ENCODE measurements around the gene CANT1.

Gene CANT1

DNA sequence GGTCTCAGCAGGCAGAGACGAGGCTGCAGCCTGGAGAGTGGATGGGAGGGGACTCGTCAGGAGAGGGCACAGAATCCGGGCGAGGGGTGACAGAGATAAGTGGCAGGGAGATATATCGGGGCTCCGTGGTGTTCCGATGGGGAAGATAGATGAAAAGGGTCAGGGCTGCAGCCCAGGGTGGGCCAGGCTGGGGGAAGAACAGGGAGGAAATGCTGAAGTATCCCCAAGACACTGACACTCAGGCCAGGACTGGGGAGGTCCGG lies 32.0 kb downstream of the CANT1 start:
- H3K4me3 ChIP-seq (ENCODE audit: low read depth, low read length), result no peak overlapping the region
- no peak for DNase-seq (ENCODE audit: low read depth)
- TF ChIP-seq, protein P1, sequence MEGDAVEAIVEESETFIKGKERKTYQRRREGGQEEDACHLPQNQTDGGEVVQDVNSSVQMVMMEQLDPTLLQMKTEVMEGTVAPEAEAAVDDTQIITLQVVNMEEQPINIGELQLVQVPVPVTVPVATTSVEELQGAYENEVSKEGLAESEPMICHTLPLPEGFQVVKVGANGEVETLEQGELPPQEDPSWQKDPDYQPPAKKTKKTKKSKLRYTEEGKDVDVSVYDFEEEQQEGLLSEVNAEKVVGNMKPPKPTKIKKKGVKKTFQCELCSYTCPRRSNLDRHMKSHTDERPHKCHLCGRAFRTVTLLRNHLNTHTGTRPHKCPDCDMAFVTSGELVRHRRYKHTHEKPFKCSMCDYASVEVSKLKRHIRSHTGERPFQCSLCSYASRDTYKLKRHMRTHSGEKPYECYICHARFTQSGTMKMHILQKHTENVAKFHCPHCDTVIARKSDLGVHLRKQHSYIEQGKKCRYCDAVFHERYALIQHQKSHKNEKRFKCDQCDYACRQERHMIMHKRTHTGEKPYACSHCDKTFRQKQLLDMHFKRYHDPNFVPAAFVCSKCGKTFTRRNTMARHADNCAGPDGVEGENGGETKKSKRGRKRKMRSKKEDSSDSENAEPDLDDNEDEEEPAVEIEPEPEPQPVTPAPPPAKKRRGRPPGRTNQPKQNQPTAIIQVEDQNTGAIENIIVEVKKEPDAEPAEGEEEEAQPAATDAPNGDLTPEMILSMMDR (conservative IDR thresholded peaks at IDR 0.05; ENCODE audit: low read depth, low read length), result no peak

DNA sequence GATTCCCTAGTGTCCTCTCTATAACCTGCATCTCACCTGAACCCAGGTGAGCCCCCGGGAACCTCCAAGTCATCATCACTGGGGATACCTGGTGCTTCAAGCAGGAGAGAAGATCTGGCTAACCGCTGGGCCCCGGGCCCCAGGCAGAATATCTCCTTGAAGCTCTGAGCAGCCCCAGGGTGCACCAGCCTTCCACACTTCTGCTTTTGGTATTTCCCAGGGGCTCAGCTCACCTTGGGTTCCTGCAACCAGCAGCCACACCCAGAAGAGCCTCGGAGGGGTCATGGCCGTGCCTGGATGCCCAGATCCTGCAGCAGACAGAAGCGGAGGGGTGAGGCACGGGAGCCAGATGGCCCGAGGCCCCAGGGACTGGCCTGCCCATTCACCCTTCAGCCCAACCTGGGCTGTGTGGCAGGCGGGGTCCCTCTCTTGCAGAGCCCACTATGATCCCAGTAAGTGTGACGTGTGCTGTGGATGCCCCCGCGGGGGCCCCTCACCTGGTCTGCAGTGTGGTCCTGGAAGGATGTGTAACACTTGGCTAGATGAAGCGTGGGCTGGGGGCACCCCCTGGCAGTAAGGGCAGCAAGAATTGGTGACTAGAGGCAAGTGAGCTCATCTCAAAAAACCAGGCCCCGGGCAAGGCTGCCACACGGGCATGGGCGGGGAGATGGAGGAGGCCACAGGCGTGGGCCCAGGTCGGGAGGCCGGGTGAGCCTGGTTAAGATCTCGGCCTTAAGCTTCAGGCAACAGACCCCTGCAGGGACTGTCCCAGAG lies 32.5 kb downstream of the CANT1 start:
- TF ChIP-seq, protein P1 (conservative IDR thresholded peaks at IDR 0.05; ENCODE audit: low read depth, low read length), result no peak
- H3K4me3 ChIP-seq (ENCODE audit: low read depth, low read length), result no peak overlapping the region
- DNase-seq (ENCODE audit: low read depth), result no peak

DNA sequence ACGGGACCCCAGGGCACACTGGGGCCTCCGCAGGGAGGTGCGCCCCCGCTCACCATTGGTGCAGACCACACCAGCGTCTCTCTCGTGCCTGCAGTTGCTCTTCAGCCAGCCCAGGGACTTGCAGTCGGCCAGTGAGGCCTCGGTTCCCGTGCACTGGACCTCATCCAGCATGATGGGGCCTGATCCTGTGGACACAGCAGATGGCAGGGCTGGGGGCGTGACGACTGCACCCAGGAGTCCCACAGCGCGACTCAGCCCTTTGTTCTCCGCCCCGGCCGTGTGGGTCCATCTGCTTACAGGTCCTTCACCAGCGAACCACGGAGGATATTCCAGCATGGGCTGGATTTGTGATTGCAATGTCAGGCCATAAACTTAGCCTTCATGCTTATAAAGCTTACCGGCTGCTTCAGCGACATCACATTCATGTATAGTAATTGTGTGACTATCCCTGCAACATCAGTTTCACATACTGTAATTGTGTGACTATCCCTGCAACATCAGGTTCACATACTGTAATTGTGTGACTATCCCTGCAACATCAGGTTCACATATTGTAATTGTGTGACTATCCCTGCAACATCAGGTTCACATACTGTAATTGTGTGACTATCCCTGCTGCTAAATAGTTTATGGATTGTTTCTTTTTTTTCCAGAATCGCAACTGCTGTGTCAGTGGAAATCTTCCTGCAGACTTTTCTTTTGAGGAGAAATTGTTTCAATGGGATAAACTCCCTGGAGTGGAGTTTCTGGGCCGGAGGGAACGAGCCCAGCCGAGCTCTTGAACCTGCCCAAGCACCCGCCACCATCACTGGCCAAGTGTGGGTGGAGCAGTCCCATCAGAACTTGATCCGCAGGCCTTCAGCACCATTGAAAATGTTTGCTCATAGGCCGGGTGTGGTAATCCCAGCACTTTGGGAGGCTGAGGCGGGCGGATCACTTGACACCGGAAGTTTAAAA lies 34.7 kb downstream of the CANT1 start:
- peak; percentile 86 for DNase-seq (ENCODE audit: low read depth)
- TF ChIP-seq, protein P1 (conservative IDR thresholded peaks at IDR 0.05; ENCODE audit: low read depth, low read length), result no peak
- H3K4me3 ChIP-seq (ENCODE audit: low read depth, low read length), result no peak overlapping the region

DNA sequence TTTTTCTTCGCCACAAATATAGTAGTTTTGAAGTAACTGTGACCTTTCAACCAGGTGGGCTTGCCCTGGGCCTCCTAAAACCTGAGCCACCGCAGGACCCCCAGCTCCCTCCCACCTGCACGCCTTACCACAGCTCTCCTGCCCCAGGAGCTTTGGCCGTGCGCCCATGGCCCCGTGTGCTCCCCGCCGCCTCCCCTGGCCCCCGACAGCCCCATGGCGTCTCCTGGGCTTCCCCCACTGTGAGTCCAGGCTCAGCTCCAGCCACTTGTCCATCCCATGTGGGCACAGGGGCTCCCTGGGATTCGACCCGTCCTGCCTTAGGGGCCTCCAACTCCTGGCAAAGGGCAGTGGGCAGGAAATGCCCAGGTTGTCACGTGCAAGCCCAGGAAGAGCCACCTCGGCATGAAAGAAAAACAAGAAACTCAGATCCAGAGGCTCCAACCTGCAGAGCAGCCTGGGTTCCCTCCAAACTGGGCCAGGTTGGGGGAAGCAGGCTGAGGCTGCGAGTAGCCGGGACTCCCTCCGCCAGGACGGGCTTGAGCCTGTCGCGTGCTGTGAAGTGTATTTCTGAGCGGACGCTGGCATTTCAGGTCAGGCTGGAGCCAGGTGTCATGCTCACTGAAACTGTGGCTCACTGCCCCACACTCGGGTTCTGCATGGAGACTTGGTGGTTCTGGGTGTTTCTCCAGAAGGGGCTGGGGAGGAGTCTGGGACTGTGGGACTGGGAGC lies 35.6 kb downstream of the CANT1 start:
- TF ChIP-seq, protein P1 (conservative IDR thresholded peaks at IDR 0.05; ENCODE audit: low read depth, low read length), result no peak
- no peak for DNase-seq (ENCODE audit: low read depth)
- no peak overlapping the region for H3K4me3 ChIP-seq (ENCODE audit: low read depth, low read length)

DNA sequence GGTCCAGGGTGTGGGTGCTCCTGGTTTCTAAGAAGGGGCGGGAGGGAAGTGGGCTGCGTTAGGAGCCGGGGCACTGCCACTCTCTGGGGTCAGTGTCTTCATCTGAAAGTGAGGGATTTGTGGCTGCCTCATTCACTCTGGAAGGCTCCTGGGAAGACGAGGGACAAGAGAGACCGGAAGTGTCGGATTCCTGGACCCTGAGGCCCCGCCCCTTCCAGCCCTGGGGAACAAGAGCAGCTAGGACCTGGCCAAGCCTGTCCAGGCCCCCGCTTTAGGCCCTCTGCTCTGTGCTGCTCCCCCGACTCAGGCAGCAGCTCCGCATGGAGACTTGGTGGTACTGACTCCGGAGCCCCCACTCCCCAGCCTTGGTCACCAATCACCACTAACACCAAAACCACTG lies 36.4 kb downstream of the CANT1 start:
- TF ChIP-seq, protein P1 (conservative IDR thresholded peaks at IDR 0.05; ENCODE audit: low read depth, low read length), result no peak
- DNase-seq (ENCODE audit: low read depth), result no peak
- H3K4me3 ChIP-seq (ENCODE audit: low read depth, low read length), result no peak overlapping the region

DNA sequence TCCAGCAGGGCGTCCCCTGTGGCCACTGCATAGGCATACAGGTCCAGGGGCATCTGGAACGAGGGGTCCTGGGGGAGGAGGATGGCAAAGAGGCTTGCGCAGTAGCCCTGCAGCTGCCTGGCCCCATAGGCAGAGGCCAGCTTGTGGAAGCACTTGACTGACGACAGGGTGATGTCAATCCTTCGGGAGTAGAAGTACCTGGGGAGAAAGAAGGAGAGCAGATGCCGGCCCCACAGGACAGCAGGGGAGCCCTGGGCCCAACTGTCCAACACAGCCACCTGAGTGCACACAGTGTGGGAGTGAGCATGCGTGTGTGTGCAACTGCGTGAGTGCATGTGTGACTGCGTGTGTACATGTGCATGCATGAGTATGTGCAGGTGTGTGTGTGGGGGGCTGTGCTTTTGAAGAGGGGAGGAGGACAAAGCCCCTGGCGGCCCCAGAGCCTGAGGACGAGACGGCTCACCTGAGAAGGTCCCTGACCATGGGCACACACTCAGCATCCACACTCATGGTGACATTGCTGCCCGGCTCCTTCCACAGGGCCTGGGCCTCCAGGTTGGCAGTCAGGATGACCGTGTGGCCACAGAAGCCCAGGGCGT lies 37.0 kb downstream of the CANT1 start:
- TF ChIP-seq, protein P1 (conservative IDR thresholded peaks at IDR 0.05; ENCODE audit: low read depth, low read length), result no peak
- no peak overlapping the region for H3K4me3 ChIP-seq (ENCODE audit: low read depth, low read length)
- DNase-seq (ENCODE audit: low read depth), result no peak
